KMS-11 (cell line): ENCODE results near the gene PIGT.

ENCODE experiments used
- H2AFZ ChIP-seq: fragments of 200-600 bp; sonication (generic); 2 replicates; pipeline ENCODE4 v1.6.1; 2016; ENCODE audit warnings: antibody characterized with exemption, mixed run types, low read depth
- H3K27ac ChIP-seq: fragments of 200-600 bp; sonication (generic); 2 replicates; pipeline ENCODE4 v1.6.1; 2016; ENCODE audit warnings: mild to moderate bottlenecking, mixed run types
- H3K27me3 ChIP-seq: fragments of 200-600 bp; sonication (generic); 2 replicates; pipeline ENCODE4 v1.6.1; 2017; ENCODE audit warnings: mild to moderate bottlenecking, low read depth, mixed run types, moderate library complexity; ENCODE audit not compliant: insufficient read depth
- H3K36me3 ChIP-seq: fragments of 200-600 bp; sonication (generic); 2 replicates; pipeline ENCODE4 v1.6.1; 2017; ENCODE audit warnings: mild to moderate bottlenecking, mixed run types; ENCODE audit not compliant: insufficient read depth
- H3K4me1 ChIP-seq: fragments of 200-600 bp; sonication (generic); 2 replicates; pipeline ENCODE4 v1.6.1; 2016; ENCODE audit warnings: mild to moderate bottlenecking, low read depth, mixed run types; ENCODE audit not compliant: poor library complexity, severe bottlenecking
- H3K4me2 ChIP-seq: fragments of 200-600 bp; sonication (generic); 2 replicates; pipeline ENCODE4 v1.7.0; 2016; ENCODE audit warnings: mild to moderate bottlenecking, mixed run types
- H3K4me3 ChIP-seq: fragments of 200-600 bp; sonication (generic); IDR thresholded peaks from 2 replicates; pipeline ENCODE4 v1.6.1; 2017; ENCODE audit warnings: low read depth, low read length, mixed read lengths; ENCODE audit not compliant: insufficient read depth
- H3K79me2 ChIP-seq: fragments of 200-600 bp; sonication (generic); 2 replicates; pipeline ENCODE4 v1.6.1; 2016; ENCODE audit warnings: low read depth, mixed run types; ENCODE audit not compliant: insufficient read depth
- H3K9ac ChIP-seq: fragments of 200-600 bp; sonication (generic); 2 replicates; pipeline ENCODE4 v1.6.1; 2016; ENCODE audit warnings: mild to moderate bottlenecking, mixed run types
- H4K20me1 ChIP-seq: fragments of 200-600 bp; sonication (generic); 2 replicates; pipeline ENCODE4 v1.6.1; 2016; ENCODE audit warnings: mild to moderate bottlenecking, mixed run types; ENCODE audit not compliant: insufficient read depth
- CTCF ChIP-seq: fragments of 200-600 bp; sonication (generic); conservative IDR thresholded peaks from 2 replicates; pipeline ENCODE4 v1.6.1; 2017; ENCODE audit warnings: low read depth, mild to moderate bottlenecking, antibody characterized with exemption, low read length, moderate library complexity, mixed read lengths

PIGT gene

GRCh38 chr20:45450097-45450818 lies 34.3 kb downstream of the PIGT start:
- H3K27ac ChIP-seq, result no peak overlapping the region
- no peaks in the 10 kb centered on the region for H4K20me1 ChIP-seq
- TF ChIP-seq CTCF, result peak; percentile 87
- H3K36me3 ChIP-seq, result no peaks in the 10 kb centered on the region
- H3K27me3 ChIP-seq, result no peaks in the 10 kb centered on the region
- H3K4me1 ChIP-seq, result no peaks in the 10 kb centered on the region
- H3K4me3 ChIP-seq, result no peak overlapping the region
- H3K79me2 ChIP-seq, result no peaks in the 10 kb centered on the region
- H3K4me2 ChIP-seq, result no peak overlapping the region
- no peak overlapping the region for H2AFZ ChIP-seq
- no peak overlapping the region for H3K9ac ChIP-seq

GRCh38 chr20:45452238-45452637 lies 36.3 kb downstream of the PIGT start:
- Histone ChIP-seq H3K9ac (no peak overlapping the region), H3K79me2 (no peaks in the 10 kb centered on the region), H3K4me3 (no peak overlapping the region), H3K27ac (no peak overlapping the region), H3K4me2 (no peak overlapping the region), H4K20me1 (no peaks in the 10 kb centered on the region), H3K36me3 (no peaks in the 10 kb centered on the region), H3K4me1 (no peaks in the 10 kb centered on the region), H2AFZ (no peak overlapping the region), H3K27me3 (no peaks in the 10 kb centered on the region)
- TF ChIP-seq CTCF, result no peak

GRCh38 chr20:45452772-45453691 lies 37.1 kb downstream of the PIGT start:
- no peak overlapping the region for H2AFZ ChIP-seq
- no peaks in the 10 kb centered on the region for H3K4me1 ChIP-seq
- H3K27me3 ChIP-seq, result no peaks in the 10 kb centered on the region
- no peaks in the 10 kb centered on the region for H3K36me3 ChIP-seq
- H3K27ac ChIP-seq, result no peak overlapping the region
- TF ChIP-seq CTCF, result no peak
- H3K79me2 ChIP-seq, result no peaks in the 10 kb centered on the region
- H3K4me2 ChIP-seq, result no peak overlapping the region
- no peak overlapping the region for H3K4me3 ChIP-seq
- H4K20me1 ChIP-seq, result no peaks in the 10 kb centered on the region
- H3K9ac ChIP-seq, result no peak overlapping the region

- peaks cover 6% of the 10 kb centered on the region for H3K4me1 ChIP-seq
- no peaks in the 10 kb centered on the region for H3K27me3 ChIP-seq
- no peaks in the 10 kb centered on the region for H3K79me2 ChIP-seq
- no peak overlapping the region for H3K4me2 ChIP-seq
- H4K20me1 ChIP-seq, result no peaks in the 10 kb centered on the region
- no peak overlapping the region for H2AFZ ChIP-seq
- H3K9ac ChIP-seq, result no peak overlapping the region
- no peak overlapping the region for H3K27ac ChIP-seq
- no peaks in the 10 kb centered on the region for H3K36me3 ChIP-seq
- TF ChIP-seq CTCF, result peak; percentile 57
- no peak overlapping the region for H3K4me3 ChIP-seq
These were observed 40.7 kb downstream of the PIGT start for GRCh38 chr20:45456632-45457031.
